ACHN (cell line): Measurements from ENCODE around the gene RFX1.
A peak's percentile ranks its signal among the peaks of the same experiment; 100 is the strongest.

Source experiments
- DNase-seq: peaks from one replicate; pipeline ENCODE4 v3.0.0-alpha.2; 2015
- in situ Hi-C: cut with HindIII; loops from 2 replicates; pipeline ENCODE4 v1.10.0; 2017; ENCODE audit warnings: low sequenced_read_pairs, low pct_ligation_motif_present, low pct_unique_long_range_greater_than_20kb

RFX1 gene

GRCh38 chr19:14002571-14003250, 3.4 kb downstream of the RFX1 start:
- in situ Hi-C loops: no loop called here
- DNase-seq: no peak

GRCh38 chr19:14000691-14001375, 5.3 kb downstream of the RFX1 start:
- in situ Hi-C loops: no loop called here
- no peak for DNase-seq

- in situ Hi-C loops: no loop called here
- no peak for DNase-seq
These were observed 7.0 kb downstream of the RFX1 start for GRCh38 chr19:13999085-13999484.

GRCh38 chr19:13998426-13998825, 7.7 kb downstream of the RFX1 start:
- in situ Hi-C loops: no loop called here
- DNase-seq: no peak

GRCh38 chr19:13997631-13997962, 8.5 kb downstream of the RFX1 start:
- in situ Hi-C loops: no loop called here
- DNase-seq: no peak

- in situ Hi-C loops: no loop called here
- no peak for DNase-seq
These were observed 9.0 kb downstream of the RFX1 start for GRCh38 chr19:13996928-13997630.

- no peak for DNase-seq
- in situ Hi-C loops: no loop called here
These were observed 10.0 kb downstream of the RFX1 start for GRCh38 chr19:13995878-13996765.

- no peak for DNase-seq
- in situ Hi-C loops: no loop called here
These were observed 10.9 kb downstream of the RFX1 start for GRCh38 chr19:13995017-13995728.

GRCh38 chr19:13993590-13994300, 12.4 kb downstream of the RFX1 start:
- in situ Hi-C loops: no loop called here

GRCh38 chr19:13992025-13992424, 14.1 kb downstream of the RFX1 start:
- no peak for DNase-seq
- in situ Hi-C loops: no loop called here

More at GRCh38 chr19:13993590-13994300, 12.4 kb downstream of the RFX1 start:
- DNase-seq: no peak

GRCh38 chr19:13990085-13990484, 16.0 kb downstream of the RFX1 start:
- no peak for DNase-seq
- in situ Hi-C loops: no loop called here

- in situ Hi-C loops: no loop called here
- DNase-seq: no peak
These were observed 16.6 kb downstream of the RFX1 start for GRCh38 chr19:13989487-13989886.

- no peak for DNase-seq
These were observed 18.8 kb downstream of the RFX1 start for GRCh38 chr19:13987101-13987890.

GRCh38 chr19:13986348-13986904, 19.7 kb downstream of the RFX1 start:
- peak; percentile 75 for DNase-seq
- in situ Hi-C loops: no loop called here

More at GRCh38 chr19:13987101-13987890, 18.8 kb downstream of the RFX1 start:
- in situ Hi-C loops: no loop called here

- in situ Hi-C loops: no loop called here
- no peak for DNase-seq
These were observed 20.3 kb downstream of the RFX1 start for GRCh38 chr19:13985771-13986347.
